GM21515 (cell line): ENCODE results near the gene C11orf24.

ENCODE experiments used
- ATAC-seq: cut with Tn5 transposase; IDR thresholded peaks from one replicate; pipeline ENCODE4 v1.9.1; 2021; ENCODE audit not compliant: unreplicated experiment

The C11orf24 gene

DNA sequence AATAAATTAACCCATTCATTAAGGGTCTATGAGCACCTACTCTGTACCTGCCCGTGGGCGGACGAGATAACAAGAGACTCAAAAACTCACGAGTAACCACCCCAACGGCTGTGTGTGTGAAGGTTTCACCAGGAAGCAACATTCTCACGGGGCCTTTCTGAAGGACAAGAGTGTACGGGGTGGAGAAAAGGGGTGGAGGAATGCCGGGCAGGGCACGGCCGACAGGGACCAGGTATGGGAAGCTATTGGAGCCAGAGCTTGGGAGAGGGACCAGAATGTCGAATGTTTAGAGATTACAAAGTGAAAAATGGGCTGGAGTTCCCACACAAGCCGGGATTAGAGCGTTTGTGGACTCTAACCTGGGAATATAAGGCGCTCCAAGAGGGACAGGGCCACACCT lies 60.2 kb downstream of the C11orf24 start:
- no peak for ATAC-seq
